Common myeloid progenitor, CD34-positive (primary cell): Measurements from ENCODE around the gene LOX.
A peak's percentile ranks its signal among the peaks of the same experiment; 100 is the strongest.

ENCODE experiments used
- CTCF ChIA-PET: fragments of 350-600 bp; sonication (Branson Sonifier 250); formaldehyde crosslinking; loops from one replicate; lab custom pipeline; 2021; ENCODE audit warnings: antibody characterized with exemption; lab: Charles Lee
- POLR2A ChIA-PET: fragments of 350-600 bp; sonication (Branson Sonifier 250); formaldehyde crosslinking; loops from one replicate; lab custom pipeline; 2021; ENCODE audit warnings: antibody characterized with exemption; lab: Charles Lee
- DNase-seq, 3 donors: peaks; one replicate each; pipeline versions ENCODE4 v3.0.0 to v3.0.0-alpha.2; 2013
- H3K27ac ChIP-seq, 2 experiments: 1 replicate in 1 of 2; 2 replicates in 1 of 2; pipeline ENCODE4 v1.7.0; 2013; ENCODE audit warnings: inconsistent platforms in 2 of 2, low read length in 2 of 2, mild to moderate bottlenecking in 2 of 2, low read depth in 1 of 2, moderate library complexity in 1 of 2; ENCODE audit not compliant: severe bottlenecking in 2 of 2, insufficient read depth in 1 of 2, poor library complexity in 1 of 2
- H3K27me3 ChIP-seq, 5 experiments: replicated peaks in 2 of 5; 1 replicate in 3 of 5; 2 replicates in 2 of 5; pipeline versions ENCODE4 v1.6.1 to v1.7.0; 2013; ENCODE audit warnings: low read length in 4 of 5, mild to moderate bottlenecking in 2 of 5, moderate library complexity in 2 of 5, inconsistent platforms in 1 of 5; ENCODE audit not compliant: insufficient read depth in 5 of 5, control insufficient read depth in 4 of 5
- H3K36me3 ChIP-seq, 4 experiments: 1 replicate in 2 of 4; 2 replicates in 2 of 4; pipeline versions ENCODE4 v1.6.1 to v1.7.0; 2013; ENCODE audit warnings: low read length in 3 of 4, control low read depth in 1 of 4, mild to moderate bottlenecking in 1 of 4; ENCODE audit not compliant: control insufficient read depth in 4 of 4, insufficient read depth in 4 of 4
- H3K4me1 ChIP-seq, 4 experiments: 1 replicate in 3 of 4; 2 replicates in 1 of 4; pipeline versions ENCODE4 v1.6.1 to v1.7.1; 2013; ENCODE audit warnings: low read length in 3 of 4, mild to moderate bottlenecking in 3 of 4, control low read depth in 1 of 4, inconsistent platforms in 1 of 4, moderate library complexity in 1 of 4; ENCODE audit not compliant: control insufficient read depth in 4 of 4, insufficient read depth in 4 of 4; ENCODE audit errors: control extremely low read depth in 1 of 4
- H3K4me3 ChIP-seq, 7 experiments: 1 replicate in 4 of 7; 2 replicates in 3 of 7; pipeline versions ENCODE4 v1.5.1 to v1.7.0; 2013; ENCODE audit warnings: mild to moderate bottlenecking in 7 of 7, low read length in 6 of 7, moderate library complexity in 6 of 7, inconsistent platforms in 2 of 7, low read depth in 2 of 7, control low read depth in 1 of 7; ENCODE audit not compliant: insufficient read depth in 4 of 7, control insufficient read depth in 1 of 7; ENCODE audit errors: extremely low read depth in 1 of 7
- H3K9me3 ChIP-seq, 5 experiments: 1 replicate in 4 of 5; 2 replicates in 1 of 5; pipeline versions ENCODE4 v1.6.1 to v1.7.1; 2013; ENCODE audit warnings: low read length in 4 of 5, mild to moderate bottlenecking in 2 of 5, inconsistent platforms in 1 of 5, low read depth in 1 of 5, moderate library complexity in 1 of 5; ENCODE audit not compliant: control insufficient read depth in 4 of 5, insufficient read depth in 2 of 5; ENCODE audit errors: control extremely low read depth in 1 of 5
- WGBS: methylation state at CpG from one replicate; pipeline ENCODE4 v1.1.5; 2013; ENCODE audit not compliant: insufficient coverage; 5-methylcytosine and 5-hydroxymethylcytosine counted together

LOX gene

GRCh38 chr5:122110987-122111386 lies 32.9 kb upstream of the LOX start:
- Histone ChIP-seq H3K4me1 (peaks cover 4 to 14% (median 10%) of the 10 kb centered on the region in 4 experiments), H3K27ac (no peak overlapping the region), H3K9me3 (no peaks in the 10 kb centered on the region), H3K27me3 (no peaks in the 10 kb centered on the region), H3K36me3 (no peaks in the 10 kb centered on the region), H3K4me3 (no peak overlapping the region)
- DNase-seq, result no peak
- ChIA-PET POLR2A (no interaction called here), CTCF (interaction anchor here (0.7 to 2.7 kb wide), 3 partner anchors 8 to 161 kb away, joined by 3 to 15 read pairs (median 4); no protein-coding TSS in a partner anchor)
- 100% methylated on average over 2 of the region's 3 CpGs for WGBS

- H3K27ac ChIP-seq, result no peak overlapping the region
- ChIA-PET CTCF (no interaction called here), POLR2A (no interaction called here)
Measured at GRCh38 chr5:122107016-122107415, 29.0 kb upstream of the LOX start.

GRCh38 chr5:122105909-122106308 lies 27.9 kb upstream of the LOX start:
- no CpG with 5 or more reads among the region's 2 CpGs for WGBS
- CTCF ChIA-PET, result interaction anchor here (1.4 to 1.5 kb wide), 2 partner anchors 15 to 30 kb away, joined by 3 to 5 read pairs; no protein-coding TSS in a partner anchor
- Histone ChIP-seq H3K36me3 (no peaks in the 10 kb centered on the region), H3K9me3 (no peaks in the 10 kb centered on the region), H3K27ac (no peak overlapping the region), H3K4me3 (no peak overlapping the region), H3K4me1 (peaks cover 0 to 4% (median 0%) of the 10 kb centered on the region in 4 experiments), H3K27me3 (no peaks in the 10 kb centered on the region)
- POLR2A ChIA-PET, result no interaction called here
- DNase-seq, result no peak

More at GRCh38 chr5:122107016-122107415, 29.0 kb upstream of the LOX start:
- 100% methylated on average over 1 of the region's 4 CpGs for WGBS
- no peaks in the 10 kb centered on the region for H3K4me1 ChIP-seq
- H3K36me3 ChIP-seq, result no peaks in the 10 kb centered on the region
- no peaks in the 10 kb centered on the region for H3K27me3 ChIP-seq
- no peak for DNase-seq
- no peak overlapping the region for H3K4me3 ChIP-seq
- H3K9me3 ChIP-seq, result no peaks in the 10 kb centered on the region

- Histone ChIP-seq H3K36me3 (no peaks in the 10 kb centered on the region), H3K27me3 (no peaks in the 10 kb centered on the region), H3K4me1 (peaks cover 0 to 5% (median 0%) of the 10 kb centered on the region in 4 experiments), H3K9me3 (no peaks in the 10 kb centered on the region), H3K4me3 (no peak overlapping the region), H3K27ac (no peak overlapping the region)
- ChIA-PET CTCF (interaction anchor here (1.0 to 4.0 kb wide), 15 partner anchors 8 to 140 kb away, joined by 3 to 28 read pairs (median 4); no protein-coding TSS in a partner anchor), POLR2A (no interaction called here)
- WGBS, result no CpG with 5 or more reads among the region's 1 CpG
- no peak for DNase-seq
Measured at GRCh38 chr5:122102825-122103224, 24.8 kb upstream of the LOX start.

- WGBS, result 60% methylated on average over 1 of the region's 4 CpGs
- no peaks in the 10 kb centered on the region for H3K9me3 ChIP-seq
- no peaks in the 10 kb centered on the region for H3K27me3 ChIP-seq
- POLR2A ChIA-PET, result no interaction called here
- CTCF ChIA-PET, result interaction anchor here (0.6 to 4.0 kb wide), 20 partner anchors 9 to 142 kb away, joined by 3 to 28 read pairs (median 4); no protein-coding TSS in a partner anchor
- H3K36me3 ChIP-seq, result no peaks in the 10 kb centered on the region
- peak; percentile 52 to 70 (median 70) for DNase-seq
- no peak overlapping the region for H3K4me3 ChIP-seq
- H3K27ac ChIP-seq, result no peak overlapping the region
- peaks cover 0 to 5% (median 0%) of the 10 kb centered on the region in 4 experiments for H3K4me1 ChIP-seq
Measured at GRCh38 chr5:122101636-122102285, 23.7 kb upstream of the LOX start.

GRCh38 chr5:122099060-122099790 lies 21.2 kb upstream of the LOX start:
- Histone ChIP-seq H3K9me3 (no peaks in the 10 kb centered on the region), H3K4me1 (peaks cover 0 to 5% (median 0%) of the 10 kb centered on the region in 4 experiments), H3K36me3 (no peaks in the 10 kb centered on the region), H3K27me3 (no peaks in the 10 kb centered on the region), H3K4me3 (no peak overlapping the region), H3K27ac (no peak overlapping the region)
- POLR2A ChIA-PET, result no interaction called here
- CTCF ChIA-PET, result interaction anchor here (0.6 to 1.0 kb wide), 3 partner anchors 18 to 347 kb away, joined by 3 read pairs; no protein-coding TSS in a partner anchor
- no peak for DNase-seq
- 100% methylated on average over 3 of the region's 6 CpGs for WGBS

GRCh38 chr5:122097391-122097790 lies 19.3 kb upstream of the LOX start:
- Histone ChIP-seq H3K4me3 (no peak overlapping the region), H3K27ac (no peak overlapping the region), H3K27me3 (no peaks in the 10 kb centered on the region), H3K9me3 (no peaks in the 10 kb centered on the region), H3K4me1 (peaks cover 0 to 5% (median 0%) of the 10 kb centered on the region in 4 experiments), H3K36me3 (no peaks in the 10 kb centered on the region)
- DNase-seq, result no peak
- CTCF ChIA-PET, result interaction anchor here (1.0 to 1.3 kb wide), 2 partner anchors 11 to 59 kb away, joined by 4 to 5 read pairs; no protein-coding TSS in a partner anchor
- WGBS, result no CpG with 5 or more reads among the region's 1 CpG
- POLR2A ChIA-PET, result no interaction called here
